AG08396 (cell line): ENCODE data around the gene NDUFS3.

Experiments used
- DNase-seq: peaks from one replicate; pipeline ENCODE4 v3.0.0; 2012; ENCODE audit warnings: low spot score, mixed read lengths

NDUFS3 gene

DNA sequence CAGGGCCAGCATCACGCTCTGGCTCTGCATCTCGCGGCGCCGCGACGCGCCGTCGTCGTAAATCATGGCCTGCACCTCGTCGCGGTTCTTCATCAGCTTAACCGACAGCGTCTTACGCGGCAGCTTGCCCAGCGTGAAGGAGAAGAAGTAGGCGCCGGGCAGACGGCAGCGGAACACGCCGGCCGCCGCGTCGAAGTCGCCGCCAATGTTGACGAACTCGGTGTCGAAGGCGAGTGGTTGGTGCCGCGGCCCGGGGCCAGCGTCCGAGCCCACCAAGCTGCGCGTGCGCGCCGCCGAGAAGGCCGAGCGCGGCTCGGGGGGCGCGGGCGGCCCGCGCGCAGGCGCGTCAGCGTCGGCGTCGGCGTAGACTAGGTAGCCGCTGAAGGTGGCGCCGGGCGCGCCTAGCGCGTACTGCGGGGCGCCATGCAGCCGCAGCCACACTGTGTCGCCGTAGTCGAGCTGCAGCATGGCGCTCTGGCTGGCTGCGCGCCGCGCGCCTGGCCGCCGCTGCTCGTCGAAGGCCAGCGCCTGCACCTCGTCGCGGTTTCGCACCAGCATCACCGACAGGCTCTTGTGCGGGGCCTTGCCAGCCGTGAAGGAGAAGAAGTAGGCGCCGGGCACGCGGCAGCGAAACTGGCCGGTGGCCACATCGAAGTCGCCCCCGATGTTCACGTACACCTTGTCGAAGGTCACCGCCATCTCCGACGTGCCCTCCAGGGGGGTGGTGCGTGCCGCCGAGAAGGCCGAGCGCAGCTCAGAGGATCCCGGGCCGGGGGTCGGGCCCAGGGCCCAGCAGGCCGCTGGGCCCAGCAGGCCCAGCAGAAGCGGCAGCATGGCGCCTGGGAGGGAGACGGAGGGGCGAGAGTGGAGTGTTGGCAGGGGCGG, 11.3 kb downstream of the NDUFS3 start:
- no peak for DNase-seq

DNA sequence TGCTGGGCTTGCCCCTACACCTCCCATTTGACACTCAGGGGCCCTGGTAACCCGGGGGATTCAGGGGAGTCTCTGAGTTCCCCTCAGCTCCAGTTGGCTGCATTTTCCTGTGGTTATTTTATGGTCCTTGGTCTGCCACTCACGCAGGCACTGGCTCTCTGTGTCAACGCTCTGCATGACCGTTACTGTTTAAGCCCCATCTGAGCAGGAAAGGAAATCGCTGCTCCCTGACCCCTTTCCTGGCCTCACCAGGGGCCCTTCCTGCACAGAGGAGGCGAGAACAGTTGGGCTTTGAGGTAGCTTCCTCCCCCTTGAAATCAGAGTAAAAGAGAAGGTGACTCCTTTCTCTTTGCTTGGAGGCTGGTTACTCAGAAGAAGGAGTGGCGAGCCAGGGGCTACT, 12.9 kb downstream of the NDUFS3 start:
- no peak for DNase-seq

DNA sequence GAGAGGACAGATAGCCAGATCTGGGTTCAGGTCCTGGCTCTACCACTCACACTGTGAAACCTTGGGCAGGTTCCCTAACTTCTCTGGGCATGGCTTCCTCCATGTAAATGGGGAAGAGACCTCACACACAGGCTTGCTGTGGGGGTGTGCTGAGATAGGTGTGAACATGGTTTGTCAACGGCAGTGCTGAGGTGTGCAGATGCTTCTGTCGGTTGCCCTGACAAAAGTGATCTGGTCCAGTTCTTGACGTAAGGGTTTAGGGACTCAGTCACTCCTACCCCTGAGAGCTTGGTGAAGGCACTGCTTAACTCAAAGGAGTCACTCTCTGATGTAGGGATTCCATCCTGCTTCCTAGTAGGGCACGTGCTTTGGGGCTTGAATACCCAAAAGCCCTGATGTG, 13.4 kb downstream of the NDUFS3 start:
- DNase-seq: no peak

DNA sequence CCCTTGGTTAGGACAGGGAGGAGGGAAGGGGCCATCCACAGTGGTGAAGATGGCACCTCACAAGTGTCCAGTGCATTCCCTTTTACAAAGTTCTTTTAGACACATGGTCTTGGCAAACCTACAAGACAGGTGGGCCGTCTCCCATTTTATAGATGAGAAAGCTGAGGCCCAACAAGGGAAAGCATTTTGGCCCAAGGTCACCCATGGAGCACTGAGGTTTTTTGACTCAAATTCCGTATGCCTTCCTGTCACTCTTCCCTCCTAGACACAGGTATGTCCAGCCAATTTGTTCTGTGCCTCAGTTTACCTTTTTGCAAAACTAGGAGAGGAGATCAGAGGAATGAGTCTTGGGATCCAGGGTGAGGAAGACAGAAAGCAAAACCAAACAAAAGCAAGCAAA, 14.1 kb downstream of the NDUFS3 start:
- no peak for DNase-seq

DNA sequence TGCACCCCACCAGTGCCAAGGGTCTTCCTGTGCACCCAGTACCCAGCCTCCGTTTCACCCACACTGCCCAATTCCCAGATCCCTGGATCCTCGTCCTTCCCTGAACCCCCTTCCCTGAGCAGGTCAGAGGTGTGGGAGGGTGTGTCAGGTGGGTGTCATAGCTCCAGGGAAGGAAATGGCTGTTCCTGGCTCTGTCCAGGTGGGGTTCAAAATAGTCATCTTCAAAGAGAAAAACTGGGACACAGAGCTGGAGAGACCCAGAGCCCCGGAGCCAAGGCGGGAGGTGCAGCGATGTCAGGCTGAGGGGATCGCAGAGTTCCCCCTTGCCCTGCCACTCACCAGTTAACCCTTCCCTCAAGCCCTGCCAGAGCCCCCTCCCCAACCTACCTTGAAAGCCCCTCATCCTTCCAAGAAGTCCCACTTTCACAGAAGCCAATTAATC, 14.6 kb downstream of the NDUFS3 start:
- no peak for DNase-seq

DNA sequence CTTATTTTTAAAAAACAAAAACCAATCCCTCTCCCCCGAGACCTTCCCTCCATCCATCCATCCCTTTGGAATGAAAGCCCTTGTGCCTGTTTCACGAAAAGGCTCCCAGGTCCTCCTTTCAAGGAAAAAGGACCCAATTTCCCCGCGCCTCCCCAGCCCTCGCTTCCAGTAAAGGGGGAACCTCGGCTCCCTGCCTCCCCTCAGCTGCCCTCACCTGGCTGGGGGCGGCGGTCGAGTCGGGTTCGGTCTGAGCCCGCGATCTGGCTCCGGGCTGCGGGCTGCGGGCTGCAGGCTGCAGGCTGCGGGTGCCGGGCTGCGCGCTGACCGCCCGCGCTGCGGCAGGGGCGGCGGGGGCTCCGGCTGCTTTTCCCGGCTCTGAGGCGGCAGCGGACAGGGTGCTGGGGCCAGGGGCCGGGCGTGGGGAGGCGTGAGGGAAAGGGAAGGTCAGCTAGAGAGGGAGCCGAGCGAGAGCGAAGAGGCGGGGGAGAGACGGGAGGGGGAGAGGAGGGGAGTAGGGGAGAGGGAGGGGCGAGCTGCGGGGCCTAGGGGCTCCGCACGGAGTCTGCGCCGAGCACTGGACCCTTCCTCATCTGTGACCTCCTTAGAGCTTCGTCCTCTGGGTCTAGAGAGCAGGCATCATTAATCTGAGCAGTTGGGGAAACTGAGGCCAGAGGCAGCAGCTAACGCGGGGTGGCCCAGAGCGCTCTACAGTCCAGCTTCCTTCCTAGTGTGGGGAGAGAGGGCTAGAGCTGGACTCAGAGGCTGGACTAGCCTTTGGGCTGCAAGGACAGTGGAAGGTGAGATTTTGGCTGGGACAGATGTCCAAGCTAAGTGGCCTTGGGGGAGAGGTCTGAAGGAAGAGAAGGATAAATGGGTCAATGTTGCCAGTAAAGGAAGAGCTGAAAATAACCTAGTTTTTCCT, 15.3 kb downstream of the NDUFS3 start, which contains the start of gene C1QTNF4:
Gene C1QTNF4 (minus strand): TSS at position 478 of the 922 bp plus-strand sequence. CDS start 3,601 bp downstream, outside the sequence.
- no peak for DNase-seq

DNA sequence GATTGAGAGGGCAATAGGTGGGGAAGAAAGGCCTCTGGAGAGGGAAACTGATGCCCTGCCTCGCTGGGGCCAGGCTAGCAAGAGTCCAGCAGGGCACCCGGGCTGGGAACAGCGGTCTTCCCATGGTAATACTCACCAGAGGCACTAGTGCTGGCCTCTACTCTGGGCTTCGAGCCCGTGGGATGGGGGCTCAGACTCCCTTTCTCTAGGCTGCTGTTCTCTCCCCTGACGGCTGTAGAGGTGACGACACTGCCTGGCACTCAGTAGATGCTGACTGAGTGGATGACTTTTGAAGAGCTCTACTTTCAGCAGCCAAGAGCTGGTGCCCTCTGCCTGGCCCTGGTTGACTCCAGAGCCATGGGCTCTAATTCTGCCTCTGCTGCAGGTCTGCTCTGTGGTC, 16.2 kb downstream of the NDUFS3 start:
- DNase-seq: no peak

DNA sequence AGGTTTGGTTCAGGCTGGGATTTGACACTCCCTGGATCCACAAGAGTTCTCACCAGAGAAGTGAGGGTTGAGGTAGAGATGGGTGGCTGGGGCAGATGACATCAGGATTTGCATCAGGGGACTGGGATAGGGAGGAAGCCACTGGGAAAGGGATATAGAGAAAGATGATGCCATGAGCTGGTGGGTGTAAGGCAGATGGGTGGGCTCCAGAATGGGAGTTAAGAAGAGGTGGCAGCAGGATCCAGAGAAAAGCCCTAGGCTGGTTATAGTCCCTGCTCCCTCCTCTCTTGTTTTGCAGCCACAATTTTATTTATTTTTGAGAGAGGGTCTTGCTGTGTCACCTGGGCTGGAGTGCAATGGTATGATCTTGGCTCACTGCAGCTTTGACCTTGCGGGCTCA, 17.1 kb downstream of the NDUFS3 start:
- DNase-seq: no peak

DNA sequence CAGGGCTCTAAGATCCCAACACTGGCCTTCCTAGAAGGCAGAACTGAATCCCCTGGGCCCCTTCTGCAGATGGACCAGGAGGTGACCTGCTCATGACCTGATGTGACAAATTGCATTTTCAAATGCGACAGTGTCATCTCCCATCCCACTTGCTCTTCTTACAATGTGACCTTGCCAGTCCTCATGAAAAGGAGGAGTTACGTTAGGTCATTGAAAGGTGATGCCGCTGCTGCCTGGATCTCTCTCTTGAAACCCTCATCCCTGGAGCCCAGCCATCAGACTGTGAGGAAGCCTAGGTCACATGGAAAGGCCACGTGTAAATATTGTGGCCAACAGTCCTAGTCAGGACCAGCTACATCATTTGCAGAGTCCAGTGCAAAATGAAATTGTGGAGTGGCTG, 21.0 kb downstream of the NDUFS3 start:
- DNase-seq: no peak

DNA sequence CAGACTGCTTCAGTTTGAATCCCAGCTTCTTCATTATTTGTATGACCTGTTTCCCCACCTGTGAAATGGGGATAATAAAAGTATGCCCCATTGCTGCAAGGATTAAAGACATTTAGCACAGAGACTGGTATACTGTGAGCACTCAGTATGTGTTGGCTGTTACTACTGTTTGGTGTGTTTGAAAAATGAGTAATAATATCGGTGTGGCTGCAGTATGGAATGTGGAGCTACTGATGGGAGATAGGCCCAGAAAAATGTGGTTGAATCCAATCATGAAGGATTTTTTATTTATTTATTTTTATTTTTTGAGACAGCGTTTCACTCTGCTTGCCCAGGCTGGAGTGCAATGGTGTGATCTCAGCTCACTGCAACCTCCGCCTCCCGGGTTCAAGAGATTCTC, 24.4 kb downstream of the NDUFS3 start:
- DNase-seq: no peak

DNA sequence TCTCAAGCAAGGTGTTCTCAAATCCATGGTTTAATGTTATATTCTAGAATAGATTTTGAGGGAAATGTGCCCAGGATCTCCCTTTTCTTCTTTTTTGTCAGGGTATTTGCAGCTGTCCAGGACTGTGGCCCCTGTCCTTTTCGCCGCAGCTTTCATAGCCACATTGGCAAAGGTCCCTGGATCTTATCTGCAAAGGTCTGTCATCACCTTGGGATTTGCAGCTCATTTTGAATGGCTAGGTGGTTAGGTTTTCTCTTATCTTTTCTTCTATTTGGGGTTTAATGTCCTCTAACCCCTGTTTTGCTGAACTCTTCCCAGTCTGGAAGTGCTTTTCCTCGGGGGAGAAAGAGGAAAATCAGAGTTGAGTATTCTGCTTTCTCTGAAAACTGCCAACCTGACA, 27.0 kb downstream of the NDUFS3 start:
- no peak for DNase-seq

DNA sequence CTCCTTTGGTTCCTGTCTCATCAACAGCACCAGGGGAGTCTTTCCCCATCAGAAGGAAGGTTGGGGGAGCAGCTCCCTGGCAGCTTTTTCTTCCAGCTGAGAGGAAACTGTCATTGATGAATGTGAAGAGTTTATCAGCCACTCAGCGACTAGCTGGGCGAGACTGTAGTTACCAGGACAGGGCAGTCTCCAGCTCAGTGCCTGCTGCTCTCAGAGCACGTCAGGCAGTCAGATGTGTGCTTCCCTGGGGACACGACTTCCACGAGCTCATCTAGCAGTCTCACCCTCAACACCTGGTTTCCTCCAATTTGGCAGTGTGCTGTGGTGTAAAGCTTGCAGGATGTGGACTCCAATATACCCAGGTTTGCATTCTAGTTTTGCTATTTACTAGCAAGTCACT, 27.9 kb downstream of the NDUFS3 start:
- DNase-seq: no peak

DNA sequence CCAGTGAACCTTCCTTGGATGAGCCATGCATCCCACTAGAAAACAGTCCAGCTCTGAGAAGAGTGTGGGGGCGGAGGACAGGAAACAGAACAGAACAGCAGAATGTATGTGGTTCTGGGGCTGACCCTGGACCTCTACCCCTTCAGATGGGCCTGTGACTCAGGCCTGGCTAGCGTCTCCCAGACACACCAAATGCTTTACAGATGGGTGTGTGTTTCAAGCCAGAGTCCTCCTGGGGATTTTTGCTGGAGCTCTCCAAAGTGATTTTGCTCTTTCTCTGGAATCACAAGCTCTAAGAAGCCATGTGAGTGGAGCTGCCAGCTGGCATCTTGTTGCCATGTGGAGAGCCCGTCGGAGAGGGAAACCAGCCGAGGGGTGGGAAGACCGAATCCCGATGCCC, 28.5 kb downstream of the NDUFS3 start:
- peak; percentile 71 for DNase-seq

DNA sequence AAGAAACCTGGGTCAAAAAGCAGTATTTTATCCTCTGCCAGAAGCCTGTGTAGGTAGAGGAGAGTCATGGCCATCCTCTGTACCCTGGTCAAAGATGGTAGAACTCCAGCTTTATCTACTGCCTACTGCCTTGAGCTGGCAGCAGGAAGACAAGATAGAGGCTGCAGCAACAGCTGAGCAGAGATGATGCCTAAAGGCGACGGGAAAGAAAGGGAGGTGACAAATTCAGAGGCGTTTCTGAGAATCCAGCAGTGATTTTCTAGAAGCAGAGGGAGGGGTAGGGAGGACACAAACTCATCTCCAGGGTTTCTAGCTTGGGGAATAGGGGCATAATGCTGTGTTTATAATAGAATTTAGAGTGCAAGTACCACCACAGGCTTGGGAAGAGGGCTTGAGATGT, 30.8 kb downstream of the NDUFS3 start:
- DNase-seq: no peak

DNA sequence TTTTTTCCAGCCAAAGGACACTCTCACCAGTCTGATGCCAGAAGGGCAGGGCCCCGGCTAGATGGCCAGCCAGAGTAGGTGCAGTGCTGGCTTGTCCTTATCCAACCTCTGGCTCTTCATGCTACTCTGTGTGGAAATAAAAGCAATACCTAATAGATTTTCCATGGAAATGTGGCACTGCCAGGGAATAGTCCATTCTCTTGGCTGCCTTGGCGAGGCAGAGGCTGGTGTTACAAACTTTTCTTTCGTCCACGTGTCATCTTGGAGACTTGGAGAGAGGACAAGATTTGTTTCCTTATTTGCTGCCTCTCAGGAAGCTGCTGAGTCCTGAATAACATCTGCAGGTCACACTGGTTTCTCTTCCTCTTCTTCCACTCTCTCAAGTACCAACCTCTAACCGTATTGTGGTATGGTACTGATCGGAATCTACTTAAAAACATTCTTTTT, 32.5 kb downstream of the NDUFS3 start:
- DNase-seq: no peak

DNA sequence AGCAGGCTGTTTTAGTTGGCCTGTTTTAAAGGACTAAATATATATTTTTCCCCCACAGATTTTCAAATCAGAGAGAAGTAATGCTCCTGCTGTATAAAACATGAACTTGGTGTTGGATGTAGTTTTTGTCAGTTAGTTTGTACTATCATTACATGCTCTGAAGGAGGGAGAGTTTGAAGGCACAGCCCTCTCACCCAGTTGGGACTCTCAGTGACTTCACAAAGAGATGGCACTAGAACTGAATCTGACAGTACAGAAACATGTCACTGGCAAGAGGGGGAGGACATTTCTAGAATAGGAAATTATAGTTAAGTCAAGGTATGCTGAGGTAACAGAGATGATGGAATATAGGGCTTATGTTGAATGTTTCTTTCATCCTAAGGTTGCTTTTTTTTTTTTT, 36.4 kb downstream of the NDUFS3 start:
- DNase-seq: no peak

DNA sequence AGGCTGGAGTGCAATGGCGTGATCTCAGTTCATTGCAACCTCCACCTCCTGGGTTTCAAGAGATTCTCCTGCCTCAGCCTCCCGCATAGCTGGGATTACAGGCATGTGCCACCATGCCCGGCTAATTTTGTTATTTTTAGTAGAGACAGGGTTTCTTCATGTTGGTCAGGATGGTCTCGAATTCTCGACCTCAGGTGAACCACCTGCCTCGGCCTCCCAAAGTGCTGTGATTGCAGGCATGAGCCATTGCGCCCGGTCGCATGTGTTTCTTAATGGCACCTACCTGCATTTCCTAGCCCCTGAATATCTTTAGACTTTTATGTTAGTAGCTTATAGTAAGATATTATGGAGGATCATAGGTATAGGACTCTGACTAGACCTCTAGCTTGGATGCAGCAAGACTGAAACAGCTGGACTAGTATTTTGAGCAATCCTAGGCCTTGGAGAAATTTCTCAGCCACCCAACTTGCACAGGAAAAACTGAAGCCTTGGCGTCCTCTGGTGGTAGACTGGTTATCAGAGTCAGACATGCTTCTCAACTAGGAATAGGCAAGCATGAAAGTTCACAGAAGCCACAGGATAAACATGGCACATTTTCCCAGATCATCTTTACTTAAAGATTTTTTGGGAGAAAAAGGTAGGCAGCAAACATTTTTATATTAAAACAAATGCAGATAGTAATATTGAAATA, 38.0 kb downstream of the NDUFS3 start:
- DNase-seq: peak; percentile 73

DNA sequence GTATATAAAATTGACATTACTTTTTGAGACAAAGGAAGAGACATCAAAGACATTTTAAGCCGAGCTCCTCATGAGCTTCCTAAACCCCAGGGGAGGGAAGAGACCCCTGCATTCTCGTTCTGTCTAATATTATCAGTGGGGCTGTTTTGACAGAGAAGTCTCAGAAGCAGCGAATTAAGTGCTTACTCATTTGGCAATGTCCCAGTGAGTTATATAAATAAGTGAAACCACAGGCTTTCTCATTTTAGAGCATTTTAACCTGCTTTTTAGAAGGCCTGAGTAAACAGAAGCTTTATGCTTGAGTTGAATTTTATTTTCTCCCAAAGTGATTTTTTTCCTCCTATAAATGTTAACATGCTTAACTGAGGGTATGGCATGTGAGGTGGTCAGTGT, 38.5 kb downstream of the NDUFS3 start:
- peak; percentile 47 for DNase-seq

DNA sequence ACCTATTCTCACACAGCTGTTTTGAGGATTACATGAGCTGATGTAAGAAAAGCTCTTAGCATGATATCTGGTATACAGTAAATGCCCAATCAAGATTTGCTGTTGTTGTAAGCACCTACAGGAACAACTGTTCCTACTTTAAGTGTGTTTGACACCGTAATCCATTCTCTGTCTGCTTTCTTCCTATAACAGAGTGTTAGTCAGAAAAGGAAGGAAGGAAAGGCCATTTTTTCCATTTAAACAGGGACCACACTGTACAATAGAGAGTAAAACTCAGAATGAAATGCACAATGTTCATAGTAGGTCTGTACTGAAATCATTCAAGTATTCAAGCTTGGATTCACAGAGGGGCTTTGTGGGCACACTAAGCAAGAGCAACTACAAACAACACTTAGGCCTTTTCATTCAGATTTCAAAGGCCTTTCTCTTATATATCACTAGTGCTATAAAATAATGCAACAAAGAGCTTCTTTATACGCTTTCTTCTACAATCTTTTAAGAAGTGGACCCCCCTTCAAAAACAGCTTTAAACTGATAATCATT, 42.0 kb downstream of the NDUFS3 start:
- no peak for DNase-seq

DNA sequence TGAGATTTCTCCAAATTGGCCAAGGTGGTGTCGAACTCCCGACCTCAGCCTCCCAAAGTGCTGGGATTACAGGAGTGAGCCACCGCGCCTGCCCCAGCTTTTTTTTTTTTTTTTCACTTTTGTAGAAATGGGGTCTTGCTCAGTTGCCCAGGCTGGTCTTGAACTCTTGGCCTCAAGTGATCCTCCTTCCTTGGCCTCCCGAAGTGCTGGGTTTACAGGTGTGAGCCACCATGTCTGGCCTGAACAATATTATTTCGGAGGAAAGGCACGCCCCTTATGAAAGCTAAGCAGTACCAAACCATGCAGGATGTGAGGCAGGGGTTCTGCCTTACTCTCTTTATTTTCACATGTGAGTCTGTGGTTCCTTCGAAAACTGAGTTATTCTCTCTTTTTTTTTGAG, 47.4 kb downstream of the NDUFS3 start:
- no peak for DNase-seq

DNA sequence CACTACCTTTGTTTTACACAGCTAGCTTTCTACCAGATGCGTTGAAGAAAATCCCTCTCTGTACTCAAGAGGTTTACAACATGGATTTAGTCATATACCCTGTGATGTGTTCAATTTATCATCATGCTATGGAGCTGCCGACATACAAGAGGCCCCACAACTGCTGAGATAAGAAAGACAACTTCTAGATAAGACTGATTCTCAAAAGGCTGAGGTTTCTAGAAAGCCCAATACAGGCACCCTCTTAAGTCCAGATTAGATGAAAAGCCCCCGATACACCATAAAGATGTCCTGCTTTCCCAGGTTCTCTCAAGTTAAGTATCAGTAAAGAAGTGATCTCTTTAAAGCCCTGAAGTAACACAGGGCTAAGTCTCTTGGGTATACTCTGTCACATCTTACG, 49.2 kb downstream of the NDUFS3 start:
- DNase-seq: no peak

DNA sequence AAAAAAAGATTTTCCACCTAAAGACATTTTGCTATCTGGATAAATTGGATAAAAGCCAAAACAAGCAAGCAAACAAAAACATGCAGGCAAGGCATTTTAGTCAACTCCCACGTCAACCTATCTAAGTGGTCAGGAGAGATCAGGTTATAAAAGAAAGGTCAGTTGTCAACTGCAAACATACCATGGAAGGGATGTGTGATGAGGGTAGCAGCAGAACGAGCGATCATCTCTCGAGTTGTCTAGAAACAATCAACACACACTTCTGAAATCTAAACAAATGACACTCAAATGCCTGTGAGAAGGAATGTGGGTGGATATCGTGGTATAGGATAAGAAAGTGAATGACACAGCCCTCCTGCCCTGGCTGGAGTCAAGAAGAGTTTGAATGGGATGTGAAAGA, 52.6 kb downstream of the NDUFS3 start:
- no peak for DNase-seq
